Measurements from ENCODE around the gene VAMP4.

DNA sequence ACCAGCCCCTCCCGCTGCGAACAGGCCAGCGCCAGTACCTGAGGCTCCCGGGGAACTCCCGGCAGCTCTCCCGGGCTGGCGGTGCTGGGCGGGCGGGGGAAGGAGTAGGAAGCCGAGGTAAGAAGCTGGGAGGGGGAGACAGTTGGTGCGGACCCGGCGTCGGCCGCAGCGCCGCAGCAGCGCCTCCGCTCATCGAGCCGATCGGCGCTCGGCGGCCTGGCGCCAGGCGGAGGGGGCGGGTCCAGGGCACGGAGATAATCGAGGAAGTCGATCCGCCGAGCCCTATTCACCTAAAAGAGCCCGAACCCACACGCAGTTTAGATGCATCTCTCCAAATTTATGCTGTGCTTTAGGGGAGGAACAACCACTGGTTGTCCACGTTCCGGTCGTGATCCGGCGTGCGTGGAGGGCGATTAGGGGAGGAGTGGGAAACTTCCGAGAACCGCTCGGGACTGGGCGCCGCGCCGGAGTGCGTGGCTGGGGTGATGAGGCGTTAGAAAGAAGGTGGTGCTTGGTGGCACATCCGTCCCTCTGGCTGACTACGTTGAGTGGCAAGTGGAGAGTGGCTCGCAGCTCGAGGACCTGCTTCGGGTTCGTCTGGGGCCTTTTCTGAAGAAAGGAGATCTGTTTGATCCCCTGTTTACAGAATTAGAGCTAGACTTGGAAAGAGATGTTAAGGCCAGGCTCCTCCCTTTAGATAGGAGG is at the start of gene VAMP4:
- TF ChIP-seq CHD2 (IDR thresholded peaks at IDR 0.05; ENCODE audit: low read length, partially characterized antibody) (peak; percentile 75), CTCF (IDR thresholded peaks at IDR 0.05) (no peak)
- TF ChIP-seq, protein P1, sequence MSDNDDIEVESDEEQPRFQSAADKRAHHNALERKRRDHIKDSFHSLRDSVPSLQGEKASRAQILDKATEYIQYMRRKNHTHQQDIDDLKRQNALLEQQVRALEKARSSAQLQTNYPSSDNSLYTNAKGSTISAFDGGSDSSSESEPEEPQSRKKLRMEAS (IDR thresholded peaks at IDR 0.05; ENCODE audit: low read depth) = peak; percentile 53
